ENCODE results near the gene ZNF587. TPM values are rescaled to one million over a fixed set of nuclear protein-coding genes. Genes with fewer than 3 reads are reported as not detected.

The ZNF587 gene
- total and polyA plus RNA-seq, 2 of the 8 experiments (the other 6 are each of a cell fraction or from before 2014, with no cell fraction given), result 18.1 to 42.1 TPM

DNA sequence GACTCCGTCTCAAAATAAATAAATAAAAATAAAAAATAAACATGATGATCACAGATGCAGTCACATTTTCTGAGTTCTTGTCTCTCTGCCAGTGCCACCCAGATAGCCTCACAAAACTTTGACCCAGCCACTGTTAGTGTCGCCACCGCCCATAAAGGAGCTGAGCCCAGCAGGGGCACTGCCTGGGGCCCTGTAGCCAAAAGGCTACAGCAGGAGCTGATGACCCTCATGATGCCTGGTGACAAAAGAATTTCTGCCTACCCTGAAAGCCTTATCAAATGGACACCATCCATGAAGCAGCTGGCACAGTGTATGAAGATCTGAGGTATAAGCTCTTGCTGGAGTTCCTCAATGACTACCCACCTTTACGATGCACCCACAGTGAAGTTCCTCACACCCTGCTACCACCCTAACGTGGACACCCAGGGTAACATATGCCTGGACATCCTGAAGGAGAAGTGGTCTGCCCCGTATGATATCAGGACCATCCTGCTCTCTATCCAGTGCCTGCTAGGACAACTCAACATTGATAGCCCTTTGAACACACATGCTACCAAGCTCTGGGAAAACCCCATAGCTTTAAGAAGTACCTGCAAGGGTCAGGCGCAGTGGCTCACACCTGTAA lies 18.3 kb downstream of the ZNF587 start:
- no peak overlapping the region for H3K23ac ChIP-seq (ENCODE audit: insufficient read length)
- TF ChIP-seq POLR2A (IDR thresholded peaks at IDR 0.05; ENCODE audit: control extremely low read depth in 1 of 2, low read depth in 2 of 2, low read length in 2 of 2) (peak; percentile 52 to 56; a peak in 2 of 3 replicates), POU5F1 (IDR thresholded peaks at IDR 0.05; ENCODE audit: low read depth, low read length) (no peak), EGR1 (IDR thresholded peaks at IDR 0.05; ENCODE audit: borderline replicate concordance, low read depth, low read length) (no peak), HDAC2 (IDR thresholded peaks at IDR 0.05; ENCODE audit: borderline replicate concordance in 1 of 2, low read depth in 2 of 2, low read length in 2 of 2) (no peak), ASH2L (IDR thresholded peaks at IDR 0.05; ENCODE audit: low read length) (no peak), SAP30 (IDR thresholded peaks at IDR 0.05; ENCODE audit: insufficient read depth, insufficient replicate concordance, low read length) (no peak)
- TF ChIP-seq, protein P1, sequence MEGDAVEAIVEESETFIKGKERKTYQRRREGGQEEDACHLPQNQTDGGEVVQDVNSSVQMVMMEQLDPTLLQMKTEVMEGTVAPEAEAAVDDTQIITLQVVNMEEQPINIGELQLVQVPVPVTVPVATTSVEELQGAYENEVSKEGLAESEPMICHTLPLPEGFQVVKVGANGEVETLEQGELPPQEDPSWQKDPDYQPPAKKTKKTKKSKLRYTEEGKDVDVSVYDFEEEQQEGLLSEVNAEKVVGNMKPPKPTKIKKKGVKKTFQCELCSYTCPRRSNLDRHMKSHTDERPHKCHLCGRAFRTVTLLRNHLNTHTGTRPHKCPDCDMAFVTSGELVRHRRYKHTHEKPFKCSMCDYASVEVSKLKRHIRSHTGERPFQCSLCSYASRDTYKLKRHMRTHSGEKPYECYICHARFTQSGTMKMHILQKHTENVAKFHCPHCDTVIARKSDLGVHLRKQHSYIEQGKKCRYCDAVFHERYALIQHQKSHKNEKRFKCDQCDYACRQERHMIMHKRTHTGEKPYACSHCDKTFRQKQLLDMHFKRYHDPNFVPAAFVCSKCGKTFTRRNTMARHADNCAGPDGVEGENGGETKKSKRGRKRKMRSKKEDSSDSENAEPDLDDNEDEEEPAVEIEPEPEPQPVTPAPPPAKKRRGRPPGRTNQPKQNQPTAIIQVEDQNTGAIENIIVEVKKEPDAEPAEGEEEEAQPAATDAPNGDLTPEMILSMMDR (IDR thresholded peaks at IDR 0.05; ENCODE audit: control extremely low read depth in 1 of 3, insufficient read depth in 1 of 3, low read depth in 1 of 3, low read length in 3 of 3), result no peak

More for the DNA sequence above, 18.3 kb downstream of the ZNF587 start:
- H2AFZ ChIP-seq (ENCODE audit: low read length), result no peak overlapping the region
- no peak overlapping the region for H3K4me2 ChIP-seq (ENCODE audit: insufficient read depth in 1 of 2, low read depth in 2 of 2, low read length in 2 of 2)
- no peak overlapping the region for H3K9ac ChIP-seq (replicated peaks in 1 of 4; ENCODE audit: extremely low read depth in 1 of 4, low read depth in 3 of 4, low read length in 3 of 4)
- peaks cover 5 to 55% of the 10 kb centered on the region in 2 experiments for H3K79me2 ChIP-seq (ENCODE audit: control insufficient read depth in 1 of 2, insufficient read depth in 2 of 2, low read length in 2 of 2)
- H3K27ac ChIP-seq (ENCODE audit: low read depth, low read length), result no peak overlapping the region
- no peak overlapping the region for H3K14ac ChIP-seq (ENCODE audit: insufficient read length)
- no peak overlapping the region for H4K5ac ChIP-seq (ENCODE audit: insufficient read length, low read depth, low read length)
- WGBS, 2 experiments (ENCODE audit: extremely low coverage in 1 of 2, insufficient coverage in 1 of 2, insufficient read length in 1 of 2, insufficient replicate concordance in 2 of 2, low coverage in 1 of 2, low lambda C conversion rate in 2 of 2, missing lambda C conversion rate in 1 of 2), result 96% methylated on average over 7 of the region's 7 CpGs; no CpG with 5 or more reads in 1 of the 2 experiments
- H3K56ac ChIP-seq (replicated peaks; ENCODE audit: insufficient read length, low read depth, low read length), result no peak overlapping the region
- H3K4me3 ChIP-seq (ENCODE audit: extremely low read depth in 1 of 4, insufficient read depth in 2 of 4, low read depth in 3 of 4, low read length in 4 of 4), result no peak overlapping the region
- H3K36me3 ChIP-seq (ENCODE audit: control insufficient read depth in 2 of 4, insufficient read depth in 4 of 4, low read length in 3 of 4), result peaks cover 18 to 68% (median 38%) of the 10 kb centered on the region in 4 experiments
- H3K4me1 ChIP-seq (replicated peaks in 1 of 4; ENCODE audit: control insufficient read depth in 3 of 4, insufficient read depth in 4 of 4, low read length in 3 of 4), result no peaks in the 10 kb centered on the region
- no peak overlapping the region for H2BK120ac ChIP-seq (replicated peaks; ENCODE audit: low read depth, low read length)
- no peak for DNase-seq (ENCODE audit: low read depth in 1 of 2, low spot score in 2 of 2)
- H3K4ac ChIP-seq (replicated peaks; ENCODE audit: insufficient read length, low read depth, low read length), result no peak overlapping the region
- peaks cover 5 to 9% of the 10 kb centered on the region in 2 experiments for H4K20me1 ChIP-seq (replicated peaks in 1 of 2; ENCODE audit: control insufficient read depth in 1 of 2, insufficient read depth in 2 of 2, low read length in 2 of 2)
- CTCF ChIA-PET (ENCODE audit: partially characterized antibody), result interaction anchor here (0.6 to 1.6 kb wide), 6 partner anchors 20 to 455 kb away, joined by 3 to 6 read pairs (median 4); no protein-coding TSS in a partner anchor
- peak overlapping the region; percentile 45 for H4K8ac ChIP-seq (ENCODE audit: extremely low read depth, insufficient read depth, low read length)
- no peaks in the 10 kb centered on the region for H3K27me3 ChIP-seq (replicated peaks in 1 of 4; ENCODE audit: control insufficient read depth in 3 of 4, extremely low read depth in 1 of 4, insufficient read depth in 3 of 4, low read length in 3 of 4)
- POLR2A ChIA-PET (ENCODE audit: partially characterized antibody), result interaction anchor here (0.7 to 8.7 kb wide), 16 partner anchors 8 to 286 kb away, joined by 3 to 94 read pairs (median 6); partner anchors contain the start of genes ZNF417, ZNF418, ZNF586 and ZNF587
- 0 out of 2 replicates have a peak overlapping the region, but pooled peaks have one; percentile 53 for H2AK5ac ChIP-seq (ENCODE audit: low read depth, low read length)
- no peak overlapping the region for H2BK20ac ChIP-seq (ENCODE audit: low read length)
- no peak overlapping the region for H4K91ac ChIP-seq (replicated peaks; ENCODE audit: insufficient read length, low read length)
- no peak overlapping the region; the same call in 1 of the 2 replicates for H2BK5ac ChIP-seq (ENCODE audit: low read depth, low read length)
- H3K9me3 ChIP-seq (ENCODE audit: insufficient read depth in 2 of 2, low read depth in 1 of 2, low read length in 1 of 2), result peaks cover 17 to 20% of the 10 kb centered on the region in 2 experiments
- no peak overlapping the region for H2BK12ac ChIP-seq (ENCODE audit: low read depth, low read length)
- no peaks in the 10 kb centered on the region for H3K23me2 ChIP-seq (ENCODE audit: low read depth, low read length)
- no peak overlapping the region for H3K18ac ChIP-seq (ENCODE audit: extremely low read depth, low read length)
- H2BK15ac ChIP-seq (ENCODE audit: low read length), result no peak overlapping the region
- H3K79me1 ChIP-seq (ENCODE audit: low read depth, low read length), result peaks cover 10% of the 10 kb centered on the region
- no peak for FAIRE-seq

Data from H1 (cell line).